Stimulated activated naive CD8-positive, alpha-beta T cell treated with anti-CD3 and anti-CD28 coated beads, Interleukin-15, Interleukin-2, amounts not matched to agents 100 ng/mL and 50 ng/mL, for 24 hours (primary cell): ENCODE measurements around the gene GFOD1.
A peak's percentile ranks its signal among the peaks of the same experiment; 100 is the strongest.
"Not testable (repeated sequence)": the region's sequence is repeated elsewhere in the genome, so short reads cannot be mapped to it uniquely, and the experiment has no call there.

Experiments
- H3K27ac Mint-ChIP-seq: one replicate; pipeline ENCODE4 v1.8.0; 2021; ENCODE audit warnings: mild to moderate bottlenecking, mixed read lengths
- H3K27me3 Mint-ChIP-seq: one replicate; pipeline ENCODE4 v1.8.0; 2021; ENCODE audit warnings: mixed read lengths
- H3K36me3 Mint-ChIP-seq: one replicate; pipeline ENCODE4 v1.8.0; 2021; ENCODE audit warnings: low read depth, mixed read lengths
- H3K4me1 Mint-ChIP-seq: one replicate; pipeline ENCODE4 v1.8.0; 2021; ENCODE audit warnings: low read depth, mixed read lengths
- H3K4me3 Mint-ChIP-seq: one replicate; pipeline ENCODE4 v1.8.0; 2021; ENCODE audit warnings: mild to moderate bottlenecking, mixed read lengths
- H3K9me3 Mint-ChIP-seq: one replicate; pipeline ENCODE4 v1.8.0; 2021; ENCODE audit warnings: mixed read lengths

The GFOD1 gene

DNA sequence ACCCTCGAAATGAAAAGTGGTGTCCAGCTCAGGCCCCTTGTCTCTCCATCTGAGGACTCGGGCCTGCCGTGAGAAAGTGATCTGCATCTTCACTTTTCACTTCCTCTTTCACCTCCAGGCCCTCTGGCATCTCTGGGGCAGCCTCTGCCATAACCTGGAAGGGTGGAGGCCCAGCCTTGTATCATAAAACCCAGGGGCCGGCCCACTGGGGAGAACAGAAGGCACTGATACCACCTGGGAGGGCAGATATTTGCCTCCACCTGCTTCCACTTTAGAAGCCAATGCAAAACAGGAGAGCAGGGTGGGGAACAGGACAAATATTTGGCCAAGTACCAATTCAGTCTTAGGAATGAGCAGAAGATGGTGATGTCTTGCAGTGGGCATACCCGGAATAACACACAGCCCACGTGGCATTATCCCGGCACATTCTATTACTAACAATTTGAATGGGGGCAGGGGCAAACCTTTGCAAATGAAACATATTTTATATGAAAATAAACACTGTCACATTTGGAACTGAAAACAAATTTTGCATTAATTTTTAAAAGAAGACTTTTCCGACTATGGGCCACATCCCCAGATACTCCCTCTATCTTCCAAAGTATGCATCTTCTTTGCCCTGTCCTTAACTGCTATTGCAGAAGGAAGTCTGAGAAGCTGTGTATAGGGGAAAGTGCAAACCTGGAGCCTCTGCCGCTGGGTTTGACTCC is 89.9 kb downstream of the GFOD1 start:
- Mint-ChIP-seq H3K4me3 (no peak overlapping the region), H3K9me3 (no peaks in the 10 kb centered on the region), H3K27me3 (no peaks in the 10 kb centered on the region), H3K27ac (no peak overlapping the region), H3K36me3 (peaks cover 3% of the 10 kb centered on the region), H3K4me1 (peaks cover 35% of the 10 kb centered on the region)

GRCh38 chr6:13396241-13396792 is 91.1 kb downstream of the GFOD1 start:
- no peak overlapping the region for H3K4me3 Mint-ChIP-seq
- H3K27ac Mint-ChIP-seq = peak overlapping the region; percentile 27
- peaks cover 3% of the 10 kb centered on the region for H3K36me3 Mint-ChIP-seq
- no peaks in the 10 kb centered on the region for H3K9me3 Mint-ChIP-seq
- peaks cover 35% of the 10 kb centered on the region for H3K4me1 Mint-ChIP-seq
- H3K27me3 Mint-ChIP-seq = no peaks in the 10 kb centered on the region

GRCh38 chr6:13395272-13396237 is 91.8 kb downstream of the GFOD1 start:
- Mint-ChIP-seq H3K27me3 (no peaks in the 10 kb centered on the region), H3K4me1 (peaks cover 32% of the 10 kb centered on the region), H3K4me3 (no peak overlapping the region), H3K27ac (no peak overlapping the region), H3K36me3 (no peaks in the 10 kb centered on the region), H3K9me3 (no peaks in the 10 kb centered on the region)

- Mint-ChIP-seq H3K4me3 (no peak overlapping the region), H3K27ac (no peak overlapping the region), H3K27me3 (no peaks in the 10 kb centered on the region), H3K36me3 (no peaks in the 10 kb centered on the region), H3K4me1 (peaks cover 34% of the 10 kb centered on the region), H3K9me3 (no peaks in the 10 kb centered on the region)
Observed at GRCh38 chr6:13392462-13392861, 94.9 kb downstream of the GFOD1 start.

GRCh38 chr6:13391537-13391936 is 95.9 kb downstream of the GFOD1 start:
- H3K27me3 Mint-ChIP-seq = no peaks in the 10 kb centered on the region
- no peaks in the 10 kb centered on the region for H3K9me3 Mint-ChIP-seq
- H3K36me3 Mint-ChIP-seq = no peaks in the 10 kb centered on the region
- H3K4me1 Mint-ChIP-seq = peaks cover 26% of the 10 kb centered on the region
- no peak overlapping the region for H3K4me3 Mint-ChIP-seq
- H3K27ac Mint-ChIP-seq = no peak overlapping the region

DNA sequence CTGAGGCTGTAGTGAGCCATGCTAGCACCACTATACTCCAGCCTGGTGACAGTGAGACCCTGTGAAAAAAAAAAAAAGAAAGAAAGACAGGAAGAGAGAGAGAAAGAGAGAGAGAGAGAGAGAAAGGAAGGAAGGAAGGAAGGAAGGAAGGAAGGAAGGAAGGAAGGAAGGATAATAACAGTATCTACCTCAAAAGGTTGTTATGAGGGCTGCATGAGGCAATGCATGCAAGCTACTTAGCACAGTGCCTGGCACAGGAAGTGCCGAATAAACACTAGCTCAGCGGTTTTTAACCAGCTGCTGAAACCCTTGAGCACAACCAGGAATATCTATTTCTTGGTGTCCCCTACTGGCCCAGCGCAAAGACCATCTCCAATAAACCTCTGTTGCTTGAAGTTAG is 96.7 kb downstream of the GFOD1 start:
- Mint-ChIP-seq H3K9me3 (no peaks in the 10 kb centered on the region), H3K4me1 (peaks cover 18% of the 10 kb centered on the region), H3K36me3 (no peaks in the 10 kb centered on the region), H3K27me3 (no peaks in the 10 kb centered on the region), H3K4me3 (no peak overlapping the region), H3K27ac (no peak overlapping the region)

- H3K9me3 Mint-ChIP-seq, H3K4me3 Mint-ChIP-seq, H3K27ac Mint-ChIP-seq, H3K36me3 Mint-ChIP-seq, H3K27me3 Mint-ChIP-seq: not testable (repeated sequence)
- peaks cover 17% of the 10 kb centered on the region for H3K4me1 Mint-ChIP-seq
Observed at GRCh38 chr6:13389237-13389636, 98.2 kb downstream of the GFOD1 start.

DNA sequence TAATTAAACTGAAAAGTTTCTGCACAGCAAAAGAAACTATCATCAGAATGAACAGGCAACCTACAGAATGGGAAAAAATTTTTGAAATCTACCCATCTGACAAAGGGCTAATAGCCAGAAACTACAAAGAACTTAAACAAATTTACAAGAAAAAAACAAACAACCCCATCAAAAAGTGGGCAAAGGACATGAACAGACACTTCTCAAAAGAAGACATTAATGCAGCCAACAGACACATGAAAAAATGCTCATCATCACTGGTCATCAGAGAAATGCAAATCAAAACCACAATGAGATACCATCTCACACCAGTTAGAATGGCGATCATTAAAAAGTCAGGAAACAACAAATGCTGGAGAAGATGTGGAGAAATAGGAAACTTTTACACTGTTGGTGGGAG is 98.6 kb downstream of the GFOD1 start:
- not testable (repeated sequence) for H3K36me3 Mint-ChIP-seq

DNA sequence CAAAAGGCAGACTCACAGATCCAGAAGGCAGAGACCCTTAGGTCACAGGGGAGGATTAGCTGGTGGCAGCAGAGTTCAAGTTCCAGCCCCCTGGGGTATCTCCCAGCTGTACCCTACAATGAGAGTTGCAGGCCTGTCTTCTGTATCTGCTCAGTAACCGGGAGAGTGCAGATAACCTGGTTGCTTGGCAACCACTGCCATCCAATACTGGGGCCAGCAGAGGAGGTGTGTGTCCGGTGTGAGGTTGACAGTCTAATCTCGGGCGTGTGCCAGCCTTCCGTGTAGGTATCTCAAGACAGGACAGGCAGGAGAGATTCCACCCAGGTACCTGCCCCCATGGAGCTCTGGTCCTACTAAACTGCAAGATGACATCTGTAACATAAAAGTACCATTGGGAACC is 102.4 kb downstream of the GFOD1 start:
- H3K4me1 Mint-ChIP-seq = peaks cover 38% of the 10 kb centered on the region
- no peak overlapping the region for H3K27ac Mint-ChIP-seq
- H3K27me3 Mint-ChIP-seq = no peaks in the 10 kb centered on the region
- H3K4me3 Mint-ChIP-seq = no peak overlapping the region
- peaks cover 8% of the 10 kb centered on the region for H3K36me3 Mint-ChIP-seq
- H3K9me3 Mint-ChIP-seq = no peaks in the 10 kb centered on the region

More for the DNA sequence above, 98.6 kb downstream of the GFOD1 start:
- H3K9me3 Mint-ChIP-seq, H3K4me3 Mint-ChIP-seq, H3K27me3 Mint-ChIP-seq, H3K27ac Mint-ChIP-seq: not testable (repeated sequence)
- peaks cover 21% of the 10 kb centered on the region for H3K4me1 Mint-ChIP-seq

DNA sequence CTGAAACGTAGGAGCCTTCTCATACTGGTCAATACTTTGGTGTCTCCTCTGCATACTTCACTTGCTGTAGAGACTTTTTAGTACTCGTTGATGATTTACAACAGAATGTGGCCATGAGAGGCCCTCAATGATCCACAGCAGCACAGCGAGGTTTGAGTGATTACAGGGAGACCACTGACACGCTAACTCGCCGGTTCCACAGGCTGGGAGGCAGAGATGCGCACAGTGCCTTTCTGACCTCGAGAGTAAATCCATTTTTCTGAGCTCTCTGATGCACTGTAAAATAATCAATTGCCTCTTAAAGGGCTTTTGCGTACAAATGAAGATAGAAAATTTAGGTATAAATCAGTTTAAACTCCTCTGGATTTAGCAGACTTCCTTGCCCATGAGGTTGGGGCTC is 102.9 kb downstream of the GFOD1 start:
- no peak overlapping the region for H3K4me3 Mint-ChIP-seq
- no peaks in the 10 kb centered on the region for H3K9me3 Mint-ChIP-seq
- H3K36me3 Mint-ChIP-seq = peaks cover 8% of the 10 kb centered on the region
- H3K27me3 Mint-ChIP-seq = no peaks in the 10 kb centered on the region
- no peak overlapping the region for H3K27ac Mint-ChIP-seq
- peaks cover 38% of the 10 kb centered on the region for H3K4me1 Mint-ChIP-seq

DNA sequence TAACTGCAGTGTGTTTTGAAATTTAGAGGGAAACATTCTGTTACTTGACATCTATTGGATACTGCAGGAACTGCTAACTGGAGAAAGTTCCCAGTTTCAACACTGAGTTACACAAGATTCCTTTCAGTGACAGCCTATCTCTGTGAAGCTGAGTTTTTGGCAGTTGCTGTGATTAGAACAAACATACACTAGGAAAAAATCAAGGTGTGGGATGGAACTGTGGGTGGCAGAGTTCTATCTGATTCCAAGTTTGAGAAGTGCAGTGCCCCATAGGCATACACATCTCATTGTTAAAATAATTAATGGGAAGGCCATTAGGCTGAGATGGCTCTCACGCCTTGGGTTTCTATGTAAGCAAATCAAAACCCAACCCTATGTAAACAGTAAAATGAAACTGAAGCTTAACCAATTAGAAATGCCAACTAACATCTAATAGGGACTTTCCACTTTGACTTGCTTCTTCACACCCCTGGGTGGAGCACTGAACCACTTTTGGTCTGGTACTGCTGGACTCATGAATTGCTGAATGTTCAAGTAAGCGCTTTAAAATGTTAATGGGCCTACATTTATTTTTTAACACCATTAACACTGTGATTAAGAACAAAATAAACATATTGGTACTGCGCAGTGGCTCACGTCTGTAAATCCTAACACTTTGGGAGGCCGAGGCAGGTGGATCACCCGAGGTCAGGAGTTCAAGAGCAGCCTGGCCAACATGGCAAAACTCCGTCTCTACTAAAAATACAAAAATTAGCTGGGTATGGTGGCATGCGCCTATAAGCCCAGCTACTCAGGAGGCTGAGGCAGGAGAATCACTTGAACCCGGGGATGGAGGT is 103.9 kb downstream of the GFOD1 start:
- peaks cover 8% of the 10 kb centered on the region for H3K36me3 Mint-ChIP-seq
- no peaks in the 10 kb centered on the region for H3K9me3 Mint-ChIP-seq
- no peak overlapping the region for H3K27ac Mint-ChIP-seq
- peaks cover 35% of the 10 kb centered on the region for H3K4me1 Mint-ChIP-seq
- no peak overlapping the region for H3K4me3 Mint-ChIP-seq
- no peaks in the 10 kb centered on the region for H3K27me3 Mint-ChIP-seq

DNA sequence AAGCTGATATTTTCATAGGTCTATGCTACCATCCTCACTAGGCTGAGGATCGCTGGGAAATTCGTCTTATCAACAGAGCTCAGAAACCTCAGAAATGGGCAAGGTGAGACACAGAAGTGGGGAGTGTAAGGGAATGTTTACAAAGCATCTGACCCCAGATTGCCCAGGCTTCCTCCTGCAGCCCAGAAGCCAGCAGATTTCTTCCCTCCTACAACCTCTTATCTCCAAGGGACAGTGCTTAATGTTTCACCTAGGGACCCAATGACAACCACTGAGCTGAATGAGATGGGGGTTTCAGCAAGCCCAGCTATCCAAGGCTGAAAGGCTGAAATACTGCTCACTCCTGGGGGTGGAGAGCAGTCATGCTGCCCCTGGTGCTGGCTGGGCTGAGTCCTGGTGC is 106.6 kb downstream of the GFOD1 start:
- H3K27ac Mint-ChIP-seq = no peak overlapping the region
- H3K36me3 Mint-ChIP-seq = peaks cover 17% of the 10 kb centered on the region
- H3K9me3 Mint-ChIP-seq = no peaks in the 10 kb centered on the region
- no peaks in the 10 kb centered on the region for H3K27me3 Mint-ChIP-seq
- peaks cover 51% of the 10 kb centered on the region for H3K4me1 Mint-ChIP-seq
- no peak overlapping the region for H3K4me3 Mint-ChIP-seq

DNA sequence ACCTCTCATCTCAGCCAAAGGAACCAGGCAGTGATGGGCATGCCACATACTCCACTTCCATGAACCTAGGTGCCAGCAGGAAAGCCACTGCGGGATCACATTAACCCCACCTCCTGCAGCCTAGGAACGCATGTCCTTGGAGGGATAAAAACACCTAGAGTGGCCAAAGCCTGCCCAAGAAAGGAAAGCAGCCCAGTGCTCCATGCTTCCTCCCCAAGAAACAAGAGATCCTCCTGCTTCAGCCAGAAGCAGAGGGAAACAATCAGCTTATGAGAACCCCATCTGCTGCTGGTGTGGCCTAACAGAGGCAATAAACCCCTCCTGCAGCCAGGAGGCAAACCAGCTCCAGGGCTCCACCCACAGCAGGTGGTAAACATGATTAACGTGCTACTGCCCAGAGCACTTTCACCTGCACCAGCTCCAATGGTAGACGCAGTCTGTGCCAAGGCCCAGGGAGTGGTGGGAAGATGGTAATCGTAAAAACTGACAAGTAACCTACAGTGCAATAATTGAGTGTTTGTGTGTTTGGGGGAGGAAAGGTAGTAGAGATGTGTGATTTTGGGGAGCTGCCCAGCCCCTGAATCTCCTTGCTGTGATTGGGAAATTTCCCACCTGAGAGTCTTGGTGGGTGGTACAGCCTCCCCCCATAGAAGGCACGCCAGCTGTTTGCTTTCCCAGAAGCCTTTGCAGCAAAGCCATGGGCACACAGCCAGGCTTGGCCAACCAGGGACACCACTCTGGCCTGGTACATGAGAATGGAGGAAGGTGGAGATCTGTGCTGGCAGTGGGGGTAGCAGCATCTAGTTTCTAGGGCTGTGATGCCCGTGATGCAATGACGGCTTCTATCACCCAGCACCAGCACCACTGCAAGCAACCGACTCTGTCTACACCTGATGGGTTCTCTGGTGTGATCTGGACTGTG is 108.5 kb downstream of the GFOD1 start:
- H3K27ac Mint-ChIP-seq = peak overlapping the region; percentile 37
- H3K36me3 Mint-ChIP-seq = peaks cover 17% of the 10 kb centered on the region
- peaks cover 58% of the 10 kb centered on the region for H3K4me1 Mint-ChIP-seq
- no peak overlapping the region for H3K4me3 Mint-ChIP-seq
- H3K9me3 Mint-ChIP-seq = no peaks in the 10 kb centered on the region
- H3K27me3 Mint-ChIP-seq = no peaks in the 10 kb centered on the region
